Stimulated activated naive CD8-positive, alpha-beta T cell treated with anti-CD3 and anti-CD28 coated beads, Interleukin-15, Interleukin-2, amounts not matched to agents 100 U/mL and 50 U/mL, for 24 hours (primary cell): ENCODE data around the gene CNTNAP4.

Experiments
- ATAC-seq: fragments of 150-1000 bp; cut with Tn5 transposase; one replicate; pipeline ENCODE4 v1.10.0; 2021
- DNase-seq: peaks from one replicate; pipeline ENCODE4 v3.0.0; 2021

CNTNAP4 gene

GRCh38 chr16:76583945-76584344, 306.7 kb downstream of the CNTNAP4 start:
- DNase-seq (no peak), ATAC-seq (no peak)

GRCh38 chr16:76598498-76598897, 321.3 kb downstream of the CNTNAP4 start:
- no peak for DNase-seq
- ATAC-seq, result no peak

GRCh38 chr16:76607317-76607716, 330.1 kb downstream of the CNTNAP4 start:
- ATAC-seq (no peak), DNase-seq (no peak)
